AML-193 (cell line): ENCODE measurements around the gene GDAP2.
A peak's percentile ranks its signal among the peaks of the same experiment; 100 is the strongest.
"Not testable (repeated sequence)": the region's sequence is repeated elsewhere in the genome, so short reads cannot be mapped to it uniquely, and the experiment has no call there.

ENCODE experiments used
- DNase-seq, 2 experiments: peaks; one replicate each; lab custom pipeline; 2025; lab: John Stamatoyannopoulos, UW

Gene GDAP2, protein sequence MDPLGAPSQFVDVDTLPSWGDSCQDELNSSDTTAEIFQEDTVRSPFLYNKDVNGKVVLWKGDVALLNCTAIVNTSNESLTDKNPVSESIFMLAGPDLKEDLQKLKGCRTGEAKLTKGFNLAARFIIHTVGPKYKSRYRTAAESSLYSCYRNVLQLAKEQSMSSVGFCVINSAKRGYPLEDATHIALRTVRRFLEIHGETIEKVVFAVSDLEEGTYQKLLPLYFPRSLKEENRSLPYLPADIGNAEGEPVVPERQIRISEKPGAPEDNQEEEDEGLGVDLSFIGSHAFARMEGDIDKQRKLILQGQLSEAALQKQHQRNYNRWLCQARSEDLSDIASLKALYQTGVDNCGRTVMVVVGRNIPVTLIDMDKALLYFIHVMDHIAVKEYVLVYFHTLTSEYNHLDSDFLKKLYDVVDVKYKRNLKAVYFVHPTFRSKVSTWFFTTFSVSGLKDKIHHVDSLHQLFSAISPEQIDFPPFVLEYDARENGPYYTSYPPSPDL

GRCh38 chr1:117929343-117930172 lies at the start of gene GDAP2, which contains the start of gene WDR3:
GDAP2 (minus strand) TSS chr1:117929621; CDS start chr1:117920357, 9,264 bp downstream.
WDR3 (plus strand) TSS chr1:117929739; CDS start chr1:117933320, 3,581 bp downstream.
- DNase-seq = peak; percentile 96 to 97

GRCh38 chr1:117976381-117976780 lies 47.0 kb upstream of the GDAP2 start:
- DNase-seq = no peak

GRCh38 chr1:117971777-117972176 lies 42.4 kb upstream of the GDAP2 start:
- no peak for DNase-seq

DNA sequence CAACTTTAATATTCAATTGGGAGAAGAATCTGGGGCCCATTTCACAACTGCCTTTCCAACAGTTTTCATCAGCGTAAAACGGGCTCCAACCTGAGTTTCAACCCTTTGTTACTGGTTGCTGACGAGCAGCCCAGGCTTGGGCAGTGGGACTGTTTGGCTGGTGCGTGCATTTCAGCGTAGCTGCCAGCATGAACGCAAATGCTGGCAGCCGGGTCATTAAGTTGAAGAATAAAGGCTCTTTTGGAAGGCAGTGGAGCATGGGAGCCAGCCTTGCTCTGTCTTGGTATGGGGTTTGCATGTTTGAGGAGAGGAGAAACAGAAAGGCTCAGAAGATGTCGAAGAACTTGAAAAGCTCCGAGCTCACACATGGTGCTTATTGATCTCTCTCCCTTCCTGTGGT lies 40.8 kb upstream of the GDAP2 start:
- no peak for DNase-seq

- no peak for DNase-seq
Observed at GRCh38 chr1:117967881-117968280, 38.5 kb upstream of the GDAP2 start.

- peak; percentile 17 to 20 for DNase-seq
Observed at GRCh38 chr1:117967477-117967876, 38.1 kb upstream of the GDAP2 start.

GRCh38 chr1:117964290-117965038 lies 35.0 kb upstream of the GDAP2 start:
- DNase-seq = no peak

- DNase-seq = no peak
Observed at GRCh38 chr1:117959364-117959763, 29.9 kb upstream of the GDAP2 start.

GRCh38 chr1:117952386-117952785 lies 23.0 kb upstream of the GDAP2 start:
- DNase-seq = no peak

- DNase-seq = no peak
Observed at GRCh38 chr1:117942293-117942692, 12.9 kb upstream of the GDAP2 start.

GRCh38 chr1:117933769-117934168 lies 4.3 kb upstream of the GDAP2 start:
- DNase-seq = no peak

DNA sequence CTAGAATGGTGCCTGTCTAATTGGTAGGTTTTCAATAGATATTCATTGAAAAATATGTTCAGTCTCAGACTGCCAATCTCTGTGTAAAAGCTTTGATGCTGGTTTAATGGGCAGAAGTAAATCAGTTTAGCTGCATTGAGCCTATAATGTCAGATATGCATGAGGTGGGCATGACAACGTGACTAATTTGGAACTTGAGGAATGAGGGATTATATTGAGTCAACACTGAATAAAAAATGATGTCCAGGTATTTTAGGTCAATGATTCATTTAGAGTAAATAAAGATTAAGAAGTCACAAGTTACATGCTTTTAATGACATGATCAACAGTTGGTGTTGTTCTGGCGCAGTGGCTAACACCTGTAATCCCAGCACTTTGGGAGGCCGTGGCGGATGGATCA lies 3.2 kb upstream of the GDAP2 start:
- DNase-seq = no peak

DNA sequence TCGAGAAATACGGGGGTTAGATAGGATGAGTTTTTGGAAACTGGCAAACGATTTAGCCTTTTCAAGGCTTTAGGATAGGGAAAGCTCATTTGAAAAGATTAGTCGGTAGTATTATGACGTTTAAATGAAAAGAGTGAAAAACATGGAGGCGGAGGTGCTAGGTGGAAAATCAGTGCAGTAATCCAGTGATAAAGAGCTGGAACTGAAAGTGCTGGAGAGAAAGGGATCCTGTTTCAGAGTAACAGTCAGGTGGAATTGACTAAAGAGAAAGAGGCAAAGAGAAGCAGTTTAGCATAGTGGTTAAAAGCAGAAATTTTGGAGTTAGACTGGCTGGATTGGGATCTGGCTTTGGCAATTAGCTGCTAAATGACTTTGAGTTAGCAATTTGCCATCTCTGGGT lies 1.1 kb upstream of the GDAP2 start:
- no peak for DNase-seq

- no peak for DNase-seq
Observed at GRCh38 chr1:117930173-117930447, 689 bp upstream of the GDAP2 start.

DNA sequence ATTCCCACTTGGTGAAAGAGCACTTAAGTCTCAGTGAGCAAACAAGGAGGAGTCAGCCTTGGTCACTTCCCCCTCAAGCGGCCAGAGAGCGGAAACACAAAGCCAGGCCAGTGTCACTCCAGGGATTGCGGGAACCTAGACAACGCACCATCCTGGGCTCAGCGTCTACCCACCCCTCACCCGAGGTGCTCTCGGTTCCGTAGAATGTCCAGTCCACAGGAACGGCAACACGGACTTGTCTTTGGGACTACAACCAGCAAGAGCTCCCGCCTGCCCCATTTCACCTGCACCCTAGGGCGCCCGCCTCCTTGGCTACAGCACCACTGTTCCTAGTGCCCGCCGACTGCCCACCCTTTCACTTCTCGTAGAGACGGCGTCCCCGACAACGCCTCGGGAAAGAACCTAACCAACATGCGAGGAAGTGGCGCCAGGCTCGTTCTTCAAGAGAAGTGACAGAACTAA lies 509 bp downstream of the GDAP2 start:
- peak; percentile 29 to 60 for DNase-seq

DNA sequence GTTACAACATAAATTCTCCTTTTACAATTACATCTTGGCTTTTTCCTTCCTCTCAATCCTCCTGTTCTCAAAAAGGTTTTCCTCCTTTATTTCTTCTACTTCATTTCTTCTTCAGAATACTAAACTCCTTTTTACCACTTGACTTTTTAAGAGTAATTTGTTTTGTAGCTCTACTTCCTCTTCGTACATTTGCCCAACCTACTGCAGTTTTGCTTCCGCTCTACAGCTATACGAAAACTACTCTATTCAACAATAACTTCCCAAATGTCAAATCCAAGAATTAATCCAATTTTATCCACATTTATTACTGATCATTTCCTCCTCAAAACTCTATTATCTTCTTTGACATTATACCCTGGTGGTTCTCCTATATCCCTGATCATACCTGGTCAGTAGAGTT lies 3.4 kb downstream of the GDAP2 start:
- peak; percentile 15 to 33 for DNase-seq

DNA sequence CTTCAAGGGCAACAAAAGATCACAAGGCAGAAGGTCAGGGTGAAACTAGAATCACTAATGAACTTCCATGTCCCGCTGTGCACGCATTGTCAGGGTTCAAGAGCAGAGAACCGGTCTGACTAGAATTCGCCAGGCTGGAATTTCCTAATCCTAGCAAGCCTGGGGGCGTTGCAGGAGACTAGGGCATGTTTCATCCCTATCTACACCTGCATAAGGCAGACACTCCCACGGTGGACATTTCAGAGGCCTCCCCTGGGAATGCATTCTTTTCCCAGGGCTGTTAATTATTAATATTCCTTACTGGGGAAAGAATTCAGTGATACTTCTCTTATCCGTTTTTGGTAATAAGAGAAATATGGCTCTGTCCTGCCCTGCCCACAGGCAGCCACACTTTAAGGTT lies 6.7 kb downstream of the GDAP2 start:
- DNase-seq = not testable (repeated sequence)

- DNase-seq = no peak
Observed at GRCh38 chr1:117921991-117922390, 7.4 kb downstream of the GDAP2 start.

GRCh38 chr1:117919376-117919775 lies 10.0 kb downstream of the GDAP2 start:
- no peak for DNase-seq

DNA sequence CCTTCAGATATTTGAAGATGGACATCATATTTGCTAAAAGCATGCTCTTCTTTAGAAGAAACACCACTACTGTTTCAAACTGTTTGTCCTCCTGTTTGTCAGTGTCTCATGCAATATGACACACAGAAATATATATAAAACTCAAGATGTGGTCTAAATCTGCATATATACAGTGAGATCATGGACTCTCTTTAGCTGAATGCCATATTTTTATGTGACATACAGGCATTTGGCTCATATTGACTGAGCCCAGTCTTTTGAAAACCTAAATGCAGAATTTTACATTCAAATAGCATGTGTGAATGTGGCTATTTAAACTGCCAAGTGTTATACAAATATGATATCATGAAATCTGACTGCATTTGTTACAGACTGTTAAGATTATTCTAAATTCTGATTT lies 18.4 kb downstream of the GDAP2 start:
- no peak for DNase-seq

GRCh38 chr1:117905019-117905418 lies 24.4 kb downstream of the GDAP2 start:
- no peak for DNase-seq

DNA sequence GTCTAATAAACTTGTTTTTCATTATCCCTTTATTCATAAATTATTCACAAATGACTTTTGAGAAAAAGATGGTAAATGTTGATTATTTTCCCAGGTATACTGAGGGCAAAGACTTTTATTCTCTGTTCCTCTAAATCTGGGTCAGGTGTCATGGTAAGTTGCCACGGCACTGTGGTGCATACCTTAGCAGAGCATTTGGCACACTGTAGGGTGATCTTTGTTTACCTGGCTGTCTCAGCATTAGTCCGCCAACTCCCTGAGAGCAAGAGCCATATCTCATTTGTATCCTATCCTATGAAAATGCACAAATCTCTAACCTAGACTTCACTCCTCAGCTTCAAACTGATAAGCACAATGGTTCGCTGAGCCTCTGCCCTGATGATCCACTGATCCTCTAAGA lies 24.9 kb downstream of the GDAP2 start:
- no peak for DNase-seq
